Stimulated activated CD8-positive, alpha-beta memory T cell treated with anti-CD3 and anti-CD28 coated beads, Interleukin-12 subunit alpha, Interleukin-12 subunit beta, amount 100 ng/mL, for 1 hour (primary cell): ENCODE measurements around the gene BNIP2.
A peak's percentile ranks its signal among the peaks of the same experiment; 100 is the strongest.
"Not testable (repeated sequence)": the region's sequence is repeated elsewhere in the genome, so short reads cannot be mapped to it uniquely, and the experiment has no call there.

Source experiments
- DNase-seq: peaks from one replicate; pipeline ENCODE4 v3.0.0-alpha.2; 2020; ENCODE audit warnings: low read depth

BNIP2 gene

GRCh38 chr15:59687836-59688235 lies 1.3 kb downstream of the BNIP2 start:
- peak; percentile 4 for DNase-seq

GRCh38 chr15:59686389-59686788 lies 2.7 kb downstream of the BNIP2 start:
- no peak for DNase-seq

- no peak for DNase-seq
Observed at GRCh38 chr15:59685737-59686297, 3.3 kb downstream of the BNIP2 start.

- no peak for DNase-seq
Observed at GRCh38 chr15:59680870-59681269, 8.2 kb downstream of the BNIP2 start.

GRCh38 chr15:59680346-59680745 lies 8.8 kb downstream of the BNIP2 start:
- DNase-seq = no peak

- no peak for DNase-seq
Observed at GRCh38 chr15:59678620-59679019, 10.5 kb downstream of the BNIP2 start.

GRCh38 chr15:59678172-59678571 lies 10.9 kb downstream of the BNIP2 start:
- no peak for DNase-seq

GRCh38 chr15:59676565-59676964 lies 12.6 kb downstream of the BNIP2 start:
- no peak for DNase-seq

GRCh38 chr15:59674361-59674877 lies 14.7 kb downstream of the BNIP2 start:
- no peak for DNase-seq

- no peak for DNase-seq
Observed at GRCh38 chr15:59668556-59668955, 20.6 kb downstream of the BNIP2 start.

GRCh38 chr15:59662260-59662659 lies 26.9 kb downstream of the BNIP2 start:
- no peak for DNase-seq

GRCh38 chr15:59659366-59659765 lies 29.8 kb downstream of the BNIP2 start:
- DNase-seq = no peak

- DNase-seq = no peak
Observed at GRCh38 chr15:59657635-59658125, 31.4 kb downstream of the BNIP2 start.

- peak; percentile 88 for DNase-seq
Observed at GRCh38 chr15:59656897-59657634, 32.1 kb downstream of the BNIP2 start, which contains the start of gene GTF2A2. Gene GTF2A2 (minus strand): TSS chr15:59657515. CDS start chr15:59652277, 5,238 bp downstream.

GRCh38 chr15:59654046-59654445 lies 35.1 kb downstream of the BNIP2 start:
- no peak for DNase-seq

GRCh38 chr15:59649603-59650002 lies 39.5 kb downstream of the BNIP2 start:
- no peak for DNase-seq

- DNase-seq = no peak
Observed at GRCh38 chr15:59647085-59647484, 42.0 kb downstream of the BNIP2 start.

- DNase-seq = no peak
Observed at GRCh38 chr15:59646277-59646676, 42.8 kb downstream of the BNIP2 start.

- not testable (repeated sequence) for DNase-seq
Observed at GRCh38 chr15:59645812-59646211, 43.3 kb downstream of the BNIP2 start.

- DNase-seq = no peak
Observed at GRCh38 chr15:59644756-59645155, 44.4 kb downstream of the BNIP2 start.

- no peak for DNase-seq
Observed at GRCh38 chr15:59642351-59642750, 46.8 kb downstream of the BNIP2 start.

GRCh38 chr15:59637507-59637906 lies 51.6 kb downstream of the BNIP2 start:
- DNase-seq = not testable (repeated sequence)

- no peak for DNase-seq
Observed at GRCh38 chr15:59636184-59636583, 52.9 kb downstream of the BNIP2 start.
